Breast epithelium (tissue), 3 donors: ENCODE measurements around the gene LHFPL5.

Experiments
- POLR2AphosphoS5 ChIP-seq, 3 donors: sonication (generic); formaldehyde crosslinking; IDR thresholded peaks; one replicate each; pipeline ENCODE4 v1.6.1; 2017; ENCODE audit warnings: antibody characterized with exemption in 3 of 3
- TF ChIP-seq, protein P1 (sequence below), 3 donors: fragments of 450-650 bp; IDR thresholded peaks; one replicate each; pipeline ENCODE4 v1.5.1; 2016 to 2017; ENCODE audit warnings: antibody characterized with exemption in 3 of 3, mild to moderate bottlenecking in 3 of 3, moderate library complexity in 3 of 3

DNA sequence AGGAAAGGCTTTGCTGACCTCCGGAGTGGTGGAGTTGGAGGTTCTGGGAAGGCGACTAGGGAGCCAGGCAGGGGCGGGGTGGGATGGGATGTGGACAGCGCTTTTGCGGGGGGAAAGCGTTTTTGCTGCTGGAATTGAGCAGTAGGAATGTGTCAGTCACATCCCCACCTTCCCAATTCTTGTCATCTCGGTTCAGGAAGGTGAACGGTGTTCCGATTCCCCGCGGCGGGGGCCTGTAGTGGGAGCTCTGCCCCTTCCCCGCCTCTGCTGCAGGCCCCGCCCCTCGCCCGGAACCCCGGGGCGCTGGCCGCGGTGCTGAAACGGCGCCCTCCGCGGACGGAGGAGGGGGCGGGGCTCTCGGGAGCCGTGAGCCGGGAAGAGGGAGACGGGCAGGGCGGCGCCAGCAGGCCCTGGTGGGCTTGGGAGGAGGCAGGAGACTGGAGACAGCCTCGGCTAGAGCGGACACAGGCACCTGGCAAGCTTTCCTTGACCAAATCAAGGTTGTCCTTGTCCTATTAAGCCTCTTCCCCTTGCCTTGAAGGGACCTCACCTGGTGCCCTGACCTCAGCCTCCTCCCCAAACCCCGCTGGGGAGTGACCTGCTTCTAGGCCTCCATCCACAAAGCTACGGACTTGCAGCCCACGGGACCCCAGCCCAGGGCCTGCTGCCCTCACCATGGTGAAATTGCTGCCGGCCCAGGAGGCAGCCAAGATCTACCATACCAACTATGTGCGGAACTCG is at the start of gene LHFPL5:
- no peak for TF ChIP-seq POLR2AphosphoS5 (IDR thresholded peaks at IDR 0.05)
- TF ChIP-seq, protein P1, sequence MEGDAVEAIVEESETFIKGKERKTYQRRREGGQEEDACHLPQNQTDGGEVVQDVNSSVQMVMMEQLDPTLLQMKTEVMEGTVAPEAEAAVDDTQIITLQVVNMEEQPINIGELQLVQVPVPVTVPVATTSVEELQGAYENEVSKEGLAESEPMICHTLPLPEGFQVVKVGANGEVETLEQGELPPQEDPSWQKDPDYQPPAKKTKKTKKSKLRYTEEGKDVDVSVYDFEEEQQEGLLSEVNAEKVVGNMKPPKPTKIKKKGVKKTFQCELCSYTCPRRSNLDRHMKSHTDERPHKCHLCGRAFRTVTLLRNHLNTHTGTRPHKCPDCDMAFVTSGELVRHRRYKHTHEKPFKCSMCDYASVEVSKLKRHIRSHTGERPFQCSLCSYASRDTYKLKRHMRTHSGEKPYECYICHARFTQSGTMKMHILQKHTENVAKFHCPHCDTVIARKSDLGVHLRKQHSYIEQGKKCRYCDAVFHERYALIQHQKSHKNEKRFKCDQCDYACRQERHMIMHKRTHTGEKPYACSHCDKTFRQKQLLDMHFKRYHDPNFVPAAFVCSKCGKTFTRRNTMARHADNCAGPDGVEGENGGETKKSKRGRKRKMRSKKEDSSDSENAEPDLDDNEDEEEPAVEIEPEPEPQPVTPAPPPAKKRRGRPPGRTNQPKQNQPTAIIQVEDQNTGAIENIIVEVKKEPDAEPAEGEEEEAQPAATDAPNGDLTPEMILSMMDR (IDR thresholded peaks at IDR 0.05): no peak
